HT1080 (cell line): ENCODE data around the gene RARB. TPM values are rescaled to one million over a fixed set of nuclear protein-coding genes. Genes with fewer than 3 reads are reported as not detected.

ENCODE experiments used
- DNase-seq: peaks from one replicate; pipeline ENCODE4 v3.0.0-alpha.2; 2015; ENCODE audit warnings: low read depth
- total RNA-seq: library from RNA; depleted of rRNA; stranded (reverse); fragments of >200 nt; shearing (Covaris generic); gene quantifications from 2 replicates; pipeline ENCODE4 v1.2.3, GENCODE V29; 2014

The RARB gene
- total RNA-seq, 1 experiment from 2014 or later, result 0.40 TPM

DNA sequence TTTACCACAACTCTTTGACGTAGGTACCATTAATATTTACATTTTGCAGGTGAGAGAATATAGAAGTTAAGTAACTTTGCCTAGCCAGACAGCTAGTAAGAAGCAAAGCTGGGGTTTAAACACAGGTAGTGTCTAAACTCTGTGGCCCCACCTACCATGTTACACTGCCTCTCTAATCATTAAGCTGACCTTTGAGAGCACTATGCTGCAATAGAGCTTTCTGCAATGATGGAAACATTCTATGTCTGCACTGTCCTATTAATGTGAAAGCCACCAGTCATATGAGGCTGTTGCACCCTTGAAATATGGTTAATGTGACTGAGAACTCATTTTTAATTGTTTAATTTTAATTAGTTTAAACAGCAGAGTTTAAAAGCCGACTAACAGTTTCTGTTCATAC is 6.3 kb upstream of the RARB start:
- no peak for DNase-seq

GRCh38 chr3:25423780-25424588 is 4.1 kb upstream of the RARB start:
- DNase-seq, result peak; percentile 38

DNA sequence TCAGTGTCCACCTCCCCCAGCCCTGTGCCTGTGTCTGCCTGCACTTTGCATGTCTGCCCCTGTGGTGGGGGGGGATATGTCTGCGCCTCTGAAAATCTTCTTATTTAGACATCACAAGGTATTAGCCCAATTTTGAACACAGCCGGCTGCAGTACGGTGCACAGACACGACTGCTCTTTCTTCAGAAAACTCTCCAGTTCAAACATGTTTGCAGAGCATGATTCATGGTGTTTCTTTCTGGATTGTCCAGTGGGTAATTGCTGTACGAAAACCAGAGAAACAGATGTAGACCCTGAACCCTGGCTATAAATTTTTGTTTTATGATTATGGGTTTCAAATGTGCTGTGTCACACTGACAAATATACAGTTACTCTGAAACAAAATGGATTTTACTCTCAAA is 3.4 kb upstream of the RARB start:
- DNase-seq, result no peak

- DNase-seq, result no peak
Measured at GRCh38 chr3:25426408-25426807, 1.7 kb upstream of the RARB start.

DNA sequence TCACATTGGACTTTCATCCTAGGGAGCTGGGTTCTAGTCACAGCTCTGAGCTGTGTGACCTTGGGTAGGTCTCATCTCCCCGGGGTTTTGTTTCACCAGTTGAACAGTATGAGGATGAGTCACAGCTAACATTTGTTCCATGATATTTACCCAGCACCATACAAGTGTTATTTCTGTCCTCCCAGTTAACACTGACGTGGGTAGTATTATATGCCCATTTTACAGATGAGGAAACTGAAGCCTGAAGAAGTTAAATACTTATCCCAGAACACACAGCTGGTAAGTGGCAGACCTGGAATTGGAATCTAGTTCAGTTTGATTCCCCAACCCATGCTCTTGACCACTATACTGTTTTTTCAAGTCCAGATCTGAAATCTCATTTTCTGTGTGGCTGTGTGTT is 908 bp upstream of the RARB start:
- peak; percentile 34 for DNase-seq

GRCh38 chr3:25427563-25427941 is 511 bp upstream of the RARB start:
- DNase-seq, result no peak

- DNase-seq, result no peak
Measured at GRCh38 chr3:25428789-25429335, 799 bp downstream of the RARB start.

GRCh38 chr3:25429361-25430286 is 1.6 kb downstream of the RARB start:
- DNase-seq, result no peak

- DNase-seq, result no peak
Measured at GRCh38 chr3:25430287-25430934, 2.3 kb downstream of the RARB start.

GRCh38 chr3:25430935-25431770 is 3.1 kb downstream of the RARB start:
- DNase-seq, result no peak

- DNase-seq, result no peak
Measured at GRCh38 chr3:25432176-25432720, 4.2 kb downstream of the RARB start.

GRCh38 chr3:25433106-25433505 is 5.0 kb downstream of the RARB start:
- DNase-seq, result no peak

GRCh38 chr3:25433868-25434267 is 5.8 kb downstream of the RARB start:
- peak; percentile 15 for DNase-seq

- no peak for DNase-seq
Measured at GRCh38 chr3:25437953-25438352, 9.9 kb downstream of the RARB start.

DNA sequence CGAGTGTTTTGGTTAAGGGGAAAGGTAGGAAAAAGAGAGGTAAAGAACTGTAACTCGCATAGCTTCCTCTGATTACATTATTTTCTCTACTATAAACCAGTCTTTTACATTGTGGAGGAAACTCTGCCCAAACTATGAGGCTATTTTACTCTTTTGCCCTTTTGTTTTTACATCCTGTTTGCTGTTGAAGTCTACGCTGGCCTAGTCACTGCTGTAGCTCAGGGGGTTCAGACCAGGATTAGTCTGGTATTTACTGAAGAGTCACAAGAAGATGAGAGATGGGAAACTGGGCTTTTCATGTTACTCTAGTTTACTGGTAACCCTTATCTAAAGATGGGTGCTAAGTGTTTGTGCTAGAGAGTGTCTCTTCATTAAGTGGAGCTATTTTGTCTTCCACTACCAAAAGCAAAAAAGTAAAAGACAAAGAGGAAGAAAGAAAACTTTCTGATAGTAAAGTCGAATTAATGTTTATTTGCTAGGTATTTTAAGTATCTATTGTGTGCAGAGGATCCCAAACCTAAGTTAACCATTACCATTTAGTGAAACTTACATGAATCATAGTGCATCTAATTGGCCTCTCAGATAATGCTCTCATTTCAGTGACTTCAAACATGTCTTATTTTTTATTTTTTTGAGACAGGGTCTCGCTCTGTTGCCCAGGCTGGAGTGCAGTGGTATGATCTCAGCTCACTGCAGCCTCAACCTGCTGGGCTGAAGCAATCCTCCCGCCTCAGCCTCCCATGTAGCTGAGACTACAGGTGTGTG is 10.9 kb downstream of the RARB start:
- no peak for DNase-seq

DNA sequence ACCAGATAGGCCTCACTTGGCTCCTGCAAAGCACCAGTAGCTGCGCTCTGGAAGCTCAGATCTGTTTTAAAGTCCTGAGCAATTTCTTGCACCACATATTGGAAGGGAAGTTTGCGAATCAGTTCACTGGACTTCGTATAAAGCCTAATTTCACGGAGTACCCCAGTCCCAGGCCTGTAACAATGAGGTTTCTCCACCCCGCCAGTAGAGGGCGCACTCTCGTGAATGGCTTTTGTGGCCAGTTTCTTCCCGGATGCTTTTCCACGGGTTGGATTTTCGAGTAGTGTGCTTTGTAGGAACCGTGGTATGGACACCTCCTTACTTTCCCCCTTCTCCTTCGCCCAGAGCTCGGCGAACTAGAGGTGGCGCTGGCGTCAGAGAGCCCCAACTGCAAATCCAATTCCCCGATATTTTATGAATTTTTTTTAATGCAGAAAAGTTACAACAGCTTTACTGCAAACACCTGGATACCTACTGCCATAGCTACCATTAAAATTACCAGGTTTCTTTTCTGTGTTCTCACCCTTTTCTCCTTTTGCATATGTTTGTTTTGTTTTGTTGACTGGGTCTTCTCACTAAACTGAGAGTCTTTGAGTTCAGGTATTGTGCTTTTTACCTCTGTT is 13.3 kb downstream of the RARB start:
- DNase-seq, result no peak

DNA sequence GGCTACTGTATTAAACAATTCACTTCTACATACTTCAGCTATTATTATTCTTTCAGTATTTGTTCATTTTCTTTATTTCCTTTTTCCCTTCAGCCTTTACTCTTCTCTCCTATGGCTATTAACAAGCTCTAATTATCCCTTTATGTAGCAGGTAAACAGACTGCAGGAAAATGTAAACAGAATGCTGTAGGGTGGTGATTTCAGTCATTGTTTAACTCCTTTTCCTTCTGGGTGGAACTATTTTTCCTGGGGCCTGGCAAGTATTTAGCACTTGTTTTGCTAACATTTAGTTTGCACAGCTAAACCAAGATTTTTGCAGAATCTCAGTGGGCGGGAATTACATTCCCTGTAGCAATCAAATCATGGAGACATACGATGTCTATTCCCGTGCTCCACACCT is 14.4 kb downstream of the RARB start:
- no peak for DNase-seq

GRCh38 chr3:25444273-25444672 is 16.2 kb downstream of the RARB start:
- DNase-seq, result no peak

DNA sequence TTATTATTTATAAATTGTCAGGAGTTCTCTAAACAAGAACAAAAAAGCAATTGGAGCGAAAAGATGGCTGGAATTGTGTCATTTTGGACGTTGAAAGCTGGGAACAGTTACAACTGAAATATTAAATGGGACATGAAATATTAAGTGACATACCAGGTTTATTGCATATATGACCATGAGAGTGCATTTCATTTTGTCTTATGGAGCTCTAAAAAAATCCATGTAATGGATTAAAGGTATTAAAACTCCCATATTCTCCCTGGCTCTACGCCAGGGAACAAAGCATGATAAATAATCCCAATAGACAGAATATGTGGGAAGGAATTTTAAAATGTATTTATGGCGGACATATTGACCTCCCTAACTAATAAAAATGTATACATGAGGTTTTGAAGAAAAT is 17.7 kb downstream of the RARB start:
- no peak for DNase-seq
